NCI-H1048 (cell line): ENCODE measurements around the gene PLCB4.

ENCODE experiments used
- DNase-seq: peaks from one replicate; lab custom pipeline; 2025; lab: John Stamatoyannopoulos, UW

Gene PLCB4

DNA sequence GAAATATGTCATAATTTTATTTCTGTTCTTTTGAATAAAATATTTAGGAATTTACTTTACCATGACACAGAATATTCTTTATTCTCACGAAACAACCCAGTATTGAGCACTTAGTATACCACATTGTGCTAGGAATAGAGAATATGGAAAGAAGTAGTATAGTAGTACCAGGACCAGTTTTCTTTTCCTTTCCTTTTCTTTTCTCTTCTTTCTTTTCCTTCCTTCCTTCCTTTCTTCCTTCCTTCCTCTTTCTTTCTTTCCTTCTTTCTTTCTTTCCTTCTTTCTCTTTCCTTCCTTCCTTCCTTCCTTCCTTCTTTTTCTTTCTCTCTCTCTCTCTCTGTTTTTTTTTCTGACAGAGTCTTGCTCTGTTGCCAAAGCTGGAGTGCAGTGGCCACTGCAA, 7.5 kb upstream of the PLCB4 start:
- DNase-seq: no peak

DNA sequence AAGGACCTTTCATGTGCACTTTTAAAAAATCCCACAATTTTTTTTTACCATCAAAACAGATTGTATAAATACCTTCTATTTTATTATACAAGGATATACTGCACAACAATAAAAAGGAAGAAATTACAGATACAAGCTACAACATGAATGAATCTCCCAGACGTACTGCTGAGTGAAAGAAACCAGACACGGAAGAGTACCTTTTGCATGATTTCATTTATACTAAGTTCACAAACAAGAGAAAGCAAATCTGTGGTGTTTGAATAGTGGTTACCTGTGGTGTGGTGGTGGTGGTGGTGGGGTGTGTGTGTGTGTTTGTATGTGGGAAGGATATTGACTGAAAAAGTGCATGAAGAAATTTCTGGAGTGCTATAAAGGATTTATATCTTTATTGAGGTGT, 6.8 kb upstream of the PLCB4 start:
- no peak for DNase-seq

DNA sequence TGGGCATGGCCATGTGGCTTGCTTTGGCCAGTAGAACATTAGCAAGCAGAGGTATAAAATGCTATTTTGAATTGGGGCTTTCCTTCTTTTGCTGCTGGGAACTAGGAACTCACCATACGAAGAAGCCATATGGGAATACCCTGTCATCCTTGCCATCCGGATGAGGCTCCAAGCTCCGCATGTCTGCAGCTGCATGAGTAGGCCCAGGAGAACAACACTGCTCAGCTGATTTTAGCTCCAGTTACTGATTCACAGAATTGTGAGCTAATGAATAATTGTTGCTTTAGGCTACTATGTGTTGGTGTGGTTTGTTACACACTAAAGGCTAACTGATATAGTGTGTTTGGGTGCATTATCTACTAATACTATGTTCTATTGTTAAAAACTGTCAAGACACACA, 2.7 kb upstream of the PLCB4 start:
- DNase-seq: no peak

GRCh38 chr20:9068233-9068801, 570 bp upstream of the PLCB4 start:
- DNase-seq: no peak

DNA sequence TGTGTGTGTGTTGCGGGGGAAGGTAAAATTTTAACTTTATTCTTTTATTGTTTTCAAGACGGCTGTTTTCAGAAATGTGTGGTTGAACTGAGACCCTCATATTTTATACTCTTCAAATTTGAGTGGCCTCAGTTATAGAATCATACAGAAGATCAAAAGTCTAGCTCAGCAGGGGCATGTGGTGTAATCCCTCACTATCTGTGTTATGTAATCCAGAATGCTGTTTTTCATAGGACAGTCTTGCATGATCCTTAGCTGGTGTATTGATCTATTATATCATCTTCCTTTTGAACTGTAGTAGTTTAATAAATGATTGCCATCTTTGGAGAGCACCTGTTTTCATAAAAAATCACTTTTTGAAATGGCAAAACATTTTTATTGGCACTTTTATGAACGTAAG, 1.4 kb downstream of the PLCB4 start:
- no peak for DNase-seq

DNA sequence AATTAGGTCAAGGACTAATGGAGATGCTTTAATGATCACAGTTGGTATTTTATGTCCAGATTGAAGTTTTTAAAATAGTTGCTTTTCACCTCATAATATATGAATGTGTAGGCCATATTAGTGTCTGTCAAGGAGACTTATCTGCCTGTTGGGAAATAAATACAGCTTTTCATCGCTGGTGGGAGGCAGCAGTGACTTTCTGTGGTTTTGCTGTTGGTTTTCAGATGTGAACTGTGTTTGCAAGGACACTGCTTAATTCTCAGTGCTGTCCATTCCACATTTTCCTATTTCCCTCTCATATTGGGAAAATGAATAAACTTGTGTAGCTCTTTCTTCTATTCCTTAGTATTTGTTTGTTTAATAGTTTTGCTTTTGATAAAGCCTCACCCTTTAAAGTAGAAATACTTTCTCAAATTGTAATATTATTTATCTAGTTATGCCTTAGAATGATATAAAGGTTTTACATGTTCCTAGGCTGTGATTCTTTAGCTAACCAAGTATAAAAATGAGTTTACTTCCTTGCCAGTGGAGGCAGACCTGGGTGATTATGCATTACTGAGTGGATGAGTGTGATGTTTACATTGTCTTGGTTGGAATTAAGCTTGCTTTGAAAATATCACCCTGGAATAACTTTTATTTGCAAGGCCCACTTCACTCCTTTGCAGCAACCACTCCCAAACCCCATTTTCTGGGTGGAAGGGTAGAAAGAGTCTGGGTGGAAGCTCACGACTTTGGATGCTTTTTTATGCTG, 3.3 kb downstream of the PLCB4 start:
- no peak for DNase-seq

DNA sequence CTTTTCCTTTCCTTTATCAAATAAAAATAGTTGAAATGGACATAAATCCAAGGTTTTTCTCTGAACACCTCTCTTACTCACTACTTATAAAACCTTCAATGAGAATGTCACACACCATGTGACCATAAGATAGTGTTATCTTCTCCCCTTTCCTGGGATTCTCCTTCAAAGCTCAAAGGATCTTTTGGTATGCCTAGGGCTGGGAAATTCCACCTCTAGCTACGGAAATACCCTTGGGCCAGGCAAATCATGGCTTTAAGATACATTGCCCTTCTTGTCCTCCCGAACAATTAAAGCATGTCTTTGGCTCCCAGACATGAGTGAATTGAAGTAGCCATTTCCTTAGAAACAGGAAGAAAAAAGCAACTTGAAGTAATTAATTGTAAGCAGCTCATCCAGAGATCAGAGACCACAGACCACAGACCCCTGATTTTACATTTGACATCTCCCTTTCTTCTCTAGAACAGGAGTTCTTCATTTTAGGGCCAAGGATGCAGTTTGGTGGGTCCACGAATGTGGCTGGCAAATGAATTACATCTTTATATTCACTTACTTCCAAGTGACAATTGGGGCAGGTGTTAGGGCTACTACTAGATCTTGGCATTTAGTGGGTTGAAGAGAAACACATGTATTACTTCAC, 4.1 kb downstream of the PLCB4 start:
- no peak for DNase-seq

GRCh38 chr20:9075264-9076095, 6.6 kb downstream of the PLCB4 start:
- no peak for DNase-seq

DNA sequence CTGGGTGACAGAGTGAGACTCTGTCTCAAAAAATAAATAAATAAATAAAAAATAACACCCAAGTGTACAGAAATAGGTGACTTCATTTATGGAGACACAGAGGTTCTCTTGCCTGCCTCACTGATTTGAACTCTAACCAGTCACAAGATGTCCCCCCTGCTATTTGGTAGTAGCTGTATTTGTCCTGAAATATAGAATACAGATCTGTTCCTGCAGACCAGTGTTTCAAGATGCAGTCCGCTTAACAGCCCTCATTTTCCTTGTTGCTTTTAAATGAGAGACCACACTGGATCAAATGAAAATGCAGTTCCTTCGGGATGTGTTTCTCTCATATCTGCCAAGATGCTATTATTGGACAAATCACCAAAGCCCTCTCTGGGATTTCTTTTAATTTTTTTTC, 7.6 kb downstream of the PLCB4 start:
- no peak for DNase-seq

DNA sequence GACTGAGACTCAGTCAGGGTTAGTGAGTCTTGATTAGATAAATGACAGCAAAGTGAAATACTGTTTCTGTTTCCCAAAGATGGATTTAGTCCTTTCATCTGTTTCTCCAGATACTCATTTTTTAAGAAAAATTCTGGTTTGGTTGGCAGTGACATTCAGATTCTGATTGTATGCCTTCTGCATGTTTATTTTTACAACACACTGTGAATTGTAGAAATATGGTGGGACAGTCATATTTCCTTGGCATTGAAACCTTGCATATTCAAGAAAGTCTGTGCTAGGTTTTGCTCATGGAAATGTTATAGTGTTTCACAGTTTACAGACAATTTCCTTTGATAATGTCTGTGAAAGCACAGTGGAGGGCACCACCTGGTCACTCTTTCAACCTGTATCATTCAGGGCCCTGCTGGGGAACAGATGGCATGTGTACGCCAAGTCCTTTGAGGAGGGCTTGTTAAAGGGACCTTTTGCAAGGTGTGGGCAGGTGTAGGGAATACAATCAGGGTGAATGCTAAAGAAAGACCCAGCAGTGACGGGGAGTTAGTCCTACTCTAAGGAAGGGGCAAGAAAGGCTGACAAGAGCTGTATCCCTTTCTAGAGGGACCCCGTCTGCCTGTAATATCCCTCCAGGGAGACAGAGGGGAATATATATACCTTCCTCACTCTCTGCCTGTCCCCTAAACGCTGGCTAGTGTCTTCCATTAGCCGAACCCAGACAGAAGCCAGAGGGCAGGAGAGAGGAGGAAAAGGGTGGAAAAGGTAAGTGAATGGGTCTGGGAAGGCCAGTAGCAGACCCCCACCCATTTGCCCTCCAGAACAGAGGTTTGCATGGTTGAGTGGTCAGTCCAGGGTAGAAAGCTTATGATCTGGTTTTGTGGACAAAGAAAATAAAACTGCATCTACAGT, 10.2 kb downstream of the PLCB4 start:
- no peak for DNase-seq

- DNase-seq: no peak
These were observed 12.6 kb downstream of the PLCB4 start for GRCh38 chr20:9081423-9081966.

GRCh38 chr20:9082741-9083140, 13.9 kb downstream of the PLCB4 start:
- DNase-seq: no peak

GRCh38 chr20:9087531-9088217, 18.8 kb downstream of the PLCB4 start:
- no peak for DNase-seq

- no peak for DNase-seq
These were observed 19.7 kb downstream of the PLCB4 start for GRCh38 chr20:9088556-9088955.

GRCh38 chr20:9092113-9092512, 23.2 kb downstream of the PLCB4 start:
- no peak for DNase-seq

DNA sequence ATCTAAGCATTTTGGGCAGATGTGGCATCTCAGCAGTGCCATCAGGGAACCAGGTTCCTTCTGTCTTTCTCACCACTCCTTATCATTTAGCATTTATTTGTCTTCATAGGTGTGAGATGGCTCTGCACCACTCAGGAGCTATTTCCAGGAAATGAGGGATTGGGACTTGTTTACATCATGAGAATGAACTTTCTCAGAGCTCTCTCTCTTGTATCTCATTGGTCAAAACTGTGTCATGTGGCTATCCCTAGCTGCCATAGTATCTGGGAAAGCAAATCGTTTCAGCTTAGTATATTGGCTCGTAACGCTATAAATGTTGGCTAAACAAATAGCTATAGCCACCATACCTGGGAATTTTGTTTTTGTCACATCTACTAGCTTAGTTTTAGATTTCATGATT, 23.8 kb downstream of the PLCB4 start:
- no peak for DNase-seq

DNA sequence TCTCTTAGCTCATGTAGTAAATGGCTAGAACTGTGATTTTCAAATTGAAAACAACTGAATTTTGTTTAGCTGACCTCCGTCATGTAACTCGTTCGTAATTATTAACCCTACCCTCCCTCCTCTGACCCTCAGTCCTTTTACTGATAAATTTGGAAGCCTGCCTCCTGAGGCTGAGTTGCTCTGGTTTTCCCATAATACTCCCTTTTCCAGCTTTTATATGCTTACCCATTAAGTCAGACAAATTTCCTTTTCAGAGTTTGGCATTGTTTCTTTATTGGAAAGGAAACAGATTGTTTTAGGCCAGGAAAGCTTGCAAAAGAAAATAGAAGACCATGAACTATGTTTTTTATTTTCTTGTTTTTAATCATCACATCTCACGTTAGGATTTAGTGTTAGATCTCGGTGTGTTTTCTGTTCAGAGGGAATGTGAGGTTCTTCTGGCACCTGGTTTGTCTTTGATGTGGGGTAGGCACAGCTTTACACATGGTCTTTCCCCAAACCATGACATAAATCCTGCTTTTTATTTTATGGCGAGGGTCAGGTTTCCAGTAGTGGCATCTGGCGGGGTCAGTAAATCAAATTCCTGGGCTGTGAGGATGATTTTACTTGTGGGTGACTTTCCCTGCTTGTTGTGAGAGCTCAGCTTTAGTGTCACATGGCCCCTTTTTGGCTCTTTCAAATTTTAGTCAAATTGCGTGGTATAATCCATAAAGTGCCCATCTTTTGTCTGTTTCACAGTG, 24.5 kb downstream of the PLCB4 start:
- no peak for DNase-seq

DNA sequence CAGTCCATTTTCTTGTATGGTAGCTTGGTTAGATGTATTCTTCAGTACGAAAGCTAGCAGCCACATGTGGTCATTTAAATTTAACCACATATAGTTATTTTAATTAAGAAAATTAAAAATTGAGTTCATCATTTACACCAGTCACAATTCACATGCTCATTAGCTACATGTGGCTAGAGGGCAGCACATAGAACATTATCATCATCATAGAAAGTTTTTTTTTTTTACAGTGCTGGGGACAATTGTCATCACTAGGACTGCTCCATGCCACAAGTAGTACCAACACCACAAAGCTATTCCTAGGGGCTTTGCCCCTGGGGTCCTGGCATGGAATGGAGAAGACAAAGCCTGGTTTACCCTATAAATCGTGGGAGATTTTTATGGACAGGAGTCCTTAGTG, 30.5 kb downstream of the PLCB4 start:
- DNase-seq: no peak

GRCh38 chr20:9100691-9101090, 31.8 kb downstream of the PLCB4 start:
- DNase-seq: no peak

GRCh38 chr20:9102456-9102855, 33.6 kb downstream of the PLCB4 start:
- DNase-seq: no peak
